CD4-positive, alpha-beta T cell treated with Interleukin-4 for 1 hour (primary cell): ENCODE measurements around the gene GAS2.

Experiments used
- DNase-seq, 2 donors: peaks; one replicate each; pipeline ENCODE4 v3.0.0-alpha.2; 2020 to 2022

GAS2 gene

GRCh38 chr11:22797047-22797446 lies 130.6 kb downstream of the GAS2 start:
- no peak for DNase-seq

GRCh38 chr11:22798901-22799300 lies 132.5 kb downstream of the GAS2 start:
- no peak for DNase-seq

- no peak for DNase-seq
These were observed 134.1 kb downstream of the GAS2 start for GRCh38 chr11:22800482-22800881.

- DNase-seq = no peak
These were observed 136.4 kb downstream of the GAS2 start for GRCh38 chr11:22802861-22803260.

- no peak for DNase-seq
These were observed 141.0 kb downstream of the GAS2 start for GRCh38 chr11:22807391-22807790.

- DNase-seq = no peak
These were observed 141.6 kb downstream of the GAS2 start for GRCh38 chr11:22807855-22808570.

- DNase-seq = no peak
These were observed 142.3 kb downstream of the GAS2 start for GRCh38 chr11:22808571-22809197.

- no peak for DNase-seq
These were observed 143.5 kb downstream of the GAS2 start for GRCh38 chr11:22809893-22810292.

- no peak for DNase-seq
These were observed 155.8 kb downstream of the GAS2 start for GRCh38 chr11:22822203-22822602.

GRCh38 chr11:22828373-22828772 lies 162.0 kb downstream of the GAS2 start:
- no peak for DNase-seq

- peak; percentile 92 to 93 for DNase-seq
These were observed 163.0 kb downstream of the GAS2 start, which contains the start of gene SVIP for GRCh38 chr11:22829231-22830081. Gene SVIP, minus strand, starts transcription at chr11:22829801. Its CDS starts 53 bp downstream, at chr11:22829748.

GRCh38 chr11:22830082-22830414 lies 163.6 kb downstream of the GAS2 start:
- DNase-seq = no peak

- no peak for DNase-seq
These were observed 166.1 kb downstream of the GAS2 start for GRCh38 chr11:22832315-22833015.

GRCh38 chr11:22846726-22847125 lies 180.3 kb downstream of the GAS2 start:
- no peak for DNase-seq

- no peak for DNase-seq
These were observed 185.1 kb downstream of the GAS2 start for GRCh38 chr11:22851477-22851876.

GRCh38 chr11:22859756-22860155 lies 193.3 kb downstream of the GAS2 start:
- no peak for DNase-seq

GRCh38 chr11:22860241-22860640 lies 193.8 kb downstream of the GAS2 start, which contains the start of gene CCDC179:
Gene CCDC179, minus strand, starts transcription at chr11:22860474. Its CDS starts 53 bp downstream, at chr11:22860421.
- DNase-seq = no peak
